ENCODE measurements around the gene CCDC158. TPM values are rescaled to one million over a fixed set of nuclear protein-coding genes. Genes with fewer than 3 reads are reported as not detected.

The CCDC158 gene
- total and polyA plus RNA-seq, 2 experiments from 2014 or later, result 0.21 to 0.27 TPM

GRCh38 chr4:76341063-76341462, 79.9 kb downstream of the CCDC158 start:
- ATAC-seq, result no peak
- no peaks in the 10 kb centered on the region for H3K27me3 Mint-ChIP-seq (ENCODE audit: insufficient read depth, low read depth, poor library complexity)
- H3K4me2 ChIP-seq, result no peak overlapping the region
- H3K4me3 Mint-ChIP-seq, result no peak overlapping the region
- H2AFZ ChIP-seq, result no peak overlapping the region
- H3K4me1 ChIP-seq (ENCODE audit: insufficient read depth), result no peaks in the 10 kb centered on the region
- no peaks in the 10 kb centered on the region for H3K79me2 ChIP-seq (replicated peaks; ENCODE audit: insufficient read depth)
- H4K20me1 ChIP-seq (replicated peaks; ENCODE audit: insufficient read depth), result no peaks in the 10 kb centered on the region
- no peaks in the 10 kb centered on the region for H3K4me1 Mint-ChIP-seq
- H3K9me3 Mint-ChIP-seq, result no peaks in the 10 kb centered on the region
- no peaks in the 10 kb centered on the region for H3F3A ChIP-seq (replicated peaks; ENCODE audit: low read depth)
- no peaks in the 10 kb centered on the region for H3K36me3 ChIP-seq (ENCODE audit: insufficient read depth)
- no peak overlapping the region for H3K27ac Mint-ChIP-seq
- no peak for DNase-seq (ENCODE audit: low spot score)
- H3K27me3 ChIP-seq (ENCODE audit: insufficient read depth), result no peaks in the 10 kb centered on the region
- TF ChIP-seq ZNF114 (CRISPR knock-in tag; IDR thresholded peaks at IDR 0.05) (no peak), EZH2 (IDR thresholded peaks at IDR 0.05; ENCODE audit: low read depth, unreplicated experiment) (no peak), CREB1 (CRISPR knock-in tag; IDR thresholded peaks at IDR 0.05; ENCODE audit: low read depth) (no peak), STAT1 (IDR thresholded peaks at IDR 0.05; ENCODE audit: unreplicated experiment) (no peak), NANOG (IDR thresholded peaks at IDR 0.05; ENCODE audit: borderline replicate concordance) (no peak), ZNF331 (CRISPR knock-in tag; IDR thresholded peaks at IDR 0.05; ENCODE audit: low read depth) (no peak), REST (IDR thresholded peaks at IDR 0.05; ENCODE audit: unreplicated experiment) (no peak), ZNF462 (CRISPR knock-in tag; IDR thresholded peaks at IDR 0.05) (no peak), JUNB (IDR thresholded peaks at IDR 0.05; ENCODE audit: unreplicated experiment) (no peak)
- H3K27ac ChIP-seq (ENCODE audit: low read depth), result no peak overlapping the region
- H3K4me3 ChIP-seq, result no peak overlapping the region
- no peaks in the 10 kb centered on the region for H3K36me3 Mint-ChIP-seq (ENCODE audit: low read depth)
- no peaks in the 10 kb centered on the region for H3K9me2 ChIP-seq (ENCODE audit: insufficient read depth)
